Mesodermal cell (in vitro differentiated cells): ENCODE measurements around the gene MUC16.

ENCODE experiments used
- H3K27ac ChIP-seq: 2 replicates; pipeline ENCODE4 v1.7.0; 2013; ENCODE audit warnings: mild to moderate bottlenecking, low read depth, low read length, moderate library complexity; ENCODE audit not compliant: severe bottlenecking
- H3K36me3 ChIP-seq: 2 replicates; pipeline ENCODE4 v1.7.1; 2013; ENCODE audit warnings: mild to moderate bottlenecking, low read length, moderate library complexity; ENCODE audit not compliant: control insufficient read depth, insufficient read depth
- H3K4me1 ChIP-seq: one replicate; pipeline ENCODE4 v1.7.1; 2013; ENCODE audit warnings: mild to moderate bottlenecking, low read length; ENCODE audit not compliant: insufficient read depth, control insufficient read depth, poor library complexity, severe bottlenecking
- H3K4me3 ChIP-seq: 2 replicates; pipeline ENCODE4 v1.7.0; 2013; ENCODE audit warnings: low read length, control low read depth, mild to moderate bottlenecking; ENCODE audit not compliant: insufficient read depth, poor library complexity, severe bottlenecking; ENCODE audit errors: extremely low read depth
- H3K9me3 ChIP-seq: 2 replicates; pipeline ENCODE4 v1.7.1; 2013; ENCODE audit warnings: mild to moderate bottlenecking, low read length, moderate library complexity; ENCODE audit not compliant: control insufficient read depth
- WGBS, 2 experiments: methylation state at CpG; one replicate each; pipeline ENCODE4 v1.1.5; 2013; ENCODE audit warnings: missing lambda C conversion rate in 2 of 2; ENCODE audit not compliant: insufficient coverage in 2 of 2; 5-methylcytosine and 5-hydroxymethylcytosine counted together

MUC16 gene

GRCh38 chr19:9009431-9009830 is 778 bp downstream of the MUC16 start:
- no peak overlapping the region for H3K4me3 ChIP-seq
- 85 to 89% methylated on average over 7 to 10 of the region's 10 CpGs for WGBS, 2 experiments
- no peaks in the 10 kb centered on the region for H3K9me3 ChIP-seq
- no peaks in the 10 kb centered on the region for H3K4me1 ChIP-seq
- no peak overlapping the region for H3K27ac ChIP-seq
- no peaks in the 10 kb centered on the region for H3K36me3 ChIP-seq

DNA sequence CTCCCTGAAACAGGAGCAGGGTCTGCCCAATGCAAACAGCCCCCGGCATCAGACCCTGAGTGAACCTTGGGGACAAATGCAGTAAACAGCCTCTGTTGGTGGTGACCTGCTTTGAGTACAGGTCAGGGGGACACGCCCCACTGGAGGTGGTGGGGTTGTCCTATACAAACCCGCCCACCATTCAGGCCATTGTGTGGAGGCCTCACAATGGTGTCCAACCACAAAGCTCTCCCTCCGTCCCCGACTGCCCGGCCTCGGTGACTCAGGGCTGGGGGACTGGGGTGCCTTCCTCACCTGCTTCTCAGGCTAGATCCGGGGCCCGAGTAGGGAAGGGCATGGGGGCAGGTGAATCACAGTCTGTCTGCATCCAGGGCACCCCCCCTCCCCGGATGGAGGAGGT is 1.5 kb downstream of the MUC16 start:
- H3K4me1 ChIP-seq, result no peaks in the 10 kb centered on the region
- no peak overlapping the region for H3K27ac ChIP-seq
- no peaks in the 10 kb centered on the region for H3K9me3 ChIP-seq

DNA sequence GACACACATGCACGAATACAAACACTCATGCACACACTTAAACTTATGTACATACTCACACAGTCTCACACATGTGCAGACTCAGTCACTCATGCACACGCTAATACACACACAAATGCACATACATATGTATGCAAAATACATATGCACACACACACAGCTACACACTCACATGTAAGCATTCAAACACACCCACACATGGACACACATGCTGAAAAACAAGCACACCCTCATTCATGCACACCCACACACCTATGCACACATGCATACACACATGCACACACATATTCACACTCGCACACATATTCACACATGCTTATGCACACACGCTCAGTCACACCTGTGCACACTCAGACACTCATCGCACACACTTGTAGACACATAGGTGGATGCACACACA is 9.3 kb downstream of the MUC16 start:
- Histone ChIP-seq H3K4me3 (no peak overlapping the region), H3K9me3 (no peaks in the 10 kb centered on the region), H3K36me3 (no peaks in the 10 kb centered on the region), H3K4me1 (no peaks in the 10 kb centered on the region), H3K27ac (no peak overlapping the region)
- 82 to 83% methylated on average over 5 of the region's 5 CpGs for WGBS, 2 experiments

More for the DNA sequence above, 1.5 kb downstream of the MUC16 start:
- 80 to 81% methylated on average over 2 to 6 of the region's 10 CpGs for WGBS, 2 experiments
- Histone ChIP-seq H3K4me3 (no peak overlapping the region), H3K36me3 (no peaks in the 10 kb centered on the region)

- Histone ChIP-seq H3K4me1 (no peaks in the 10 kb centered on the region), H3K27ac (no peak overlapping the region), H3K36me3 (no peaks in the 10 kb centered on the region), H3K9me3 (peaks cover 11% of the 10 kb centered on the region), H3K4me3 (no peak overlapping the region)
- WGBS, 2 experiments, result 82 to 94% methylated on average over 6 to 8 of the region's 10 CpGs
Measured at GRCh38 chr19:8988204-8988603, 22.0 kb downstream of the MUC16 start.

DNA sequence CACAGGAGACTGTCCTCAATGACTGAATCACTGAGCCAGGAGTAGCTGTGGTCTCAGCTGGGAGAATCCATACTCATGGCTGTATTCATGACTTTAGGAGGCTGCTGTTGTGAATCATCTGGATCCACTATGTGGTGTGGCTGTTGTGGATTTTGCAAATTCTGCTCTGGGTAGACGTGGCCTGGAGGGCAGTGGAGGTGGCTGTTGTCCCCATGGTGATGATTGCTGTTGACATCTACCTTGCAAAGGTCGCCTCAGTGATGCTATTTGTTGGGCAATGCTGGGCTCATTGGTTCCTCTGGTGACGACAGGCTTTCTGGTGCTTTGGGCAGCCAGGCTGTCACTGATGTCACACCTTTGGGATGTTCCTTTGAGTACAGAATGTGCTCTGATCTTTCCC is 23.9 kb downstream of the MUC16 start:
- WGBS, 2 experiments, result 42 to 50% methylated on average over 3 of the region's 3 CpGs
- peaks cover 11% of the 10 kb centered on the region for H3K9me3 ChIP-seq
- no peaks in the 10 kb centered on the region for H3K4me1 ChIP-seq
- H3K4me3 ChIP-seq, result no peak overlapping the region
- H3K27ac ChIP-seq, result no peak overlapping the region
- H3K36me3 ChIP-seq, result no peaks in the 10 kb centered on the region

- H3K27ac ChIP-seq, result no peak overlapping the region
- no peaks in the 10 kb centered on the region for H3K36me3 ChIP-seq
- no peaks in the 10 kb centered on the region for H3K4me1 ChIP-seq
- WGBS, 2 experiments, result 68 to 70% methylated on average over 5 of the region's 5 CpGs
- H3K9me3 ChIP-seq, result peaks cover 52% of the 10 kb centered on the region
- no peak overlapping the region for H3K4me3 ChIP-seq
Measured at GRCh38 chr19:8973501-8974091, 36.6 kb downstream of the MUC16 start.

DNA sequence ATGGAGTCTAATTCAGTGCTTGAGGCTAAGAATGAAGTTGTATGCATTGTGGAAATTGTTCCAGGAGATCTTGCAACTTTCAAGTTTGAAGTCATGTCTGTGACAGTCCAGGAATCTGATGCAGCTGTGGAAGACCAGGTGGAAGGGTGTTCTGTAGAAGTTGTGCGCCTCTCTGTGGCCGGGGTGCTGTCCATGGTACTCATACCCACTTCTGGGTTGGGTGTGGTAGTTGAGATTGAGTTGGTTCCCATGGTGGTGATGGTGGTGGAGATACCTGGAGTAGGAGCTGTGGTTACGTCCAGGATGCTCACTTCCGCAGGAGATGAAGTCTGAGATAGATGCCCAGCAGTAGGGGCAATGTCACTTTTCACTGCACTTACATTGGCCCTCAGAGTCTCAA is 44.3 kb downstream of the MUC16 start:
- WGBS, 2 experiments, result 17 to 34% methylated on average over 2 to 3 of the region's 4 CpGs
- no peak overlapping the region for H3K4me3 ChIP-seq
- peaks cover 59% of the 10 kb centered on the region for H3K9me3 ChIP-seq
- H3K4me1 ChIP-seq, result no peaks in the 10 kb centered on the region
- H3K36me3 ChIP-seq, result no peaks in the 10 kb centered on the region
- no peak overlapping the region for H3K27ac ChIP-seq
